SK-N-SH (cell line): ENCODE measurements around the gene TMEM163. TPM values are rescaled to one million over a fixed set of nuclear protein-coding genes. Genes with fewer than 3 reads are reported as not detected.

Experiments
- CTCF ChIA-PET: fragments of 300-600, 350-600 bp; formaldehyde crosslinking; extraction: SDS; loops from one replicate; lab custom pipeline; 2021; lab: Yijun Ruan, JAX
- POLR2A ChIA-PET: fragments of 350-600 bp; sonication (Branson Sonifier 250); formaldehyde crosslinking; extraction: SDS; loops from one replicate; lab custom pipeline; 2020; ENCODE audit warnings: antibody characterized with exemption, inconsistent platforms; lab: Yijun Ruan, JAX
- DNase-seq: peaks from one replicate; pipeline ENCODE4 v3.0.0; 2012
- H2AFZ ChIP-seq: fragments of 200-600 bp; sonication (generic); 2 replicates; pipeline ENCODE4 v1.8.1; 2016; ENCODE audit warnings: antibody characterized with exemption, mild to moderate bottlenecking, low read depth
- H3F3A ChIP-seq: fragments of 200-600 bp; sonication (generic); replicated peaks from 2 replicates; pipeline ENCODE3; 2016; ENCODE audit warnings: antibody characterized with exemption, mild to moderate bottlenecking; ENCODE audit not compliant: insufficient read depth
- H3K27ac ChIP-seq, 2 experiments: fragments of 200-500 bp in 1 of 2; fragments of 200-600 bp in 1 of 2; sonication (Bioruptor generic) in 1 of 2; sonication (generic), shearing (Covaris generic) in 1 of 2; 2 replicates each; pipeline versions ENCODE4 v1.5.1 to v1.6.1; 2014 to 2016; ENCODE audit warnings: low read depth in 2 of 2, inconsistent platforms in 1 of 2, low read length in 1 of 2, mild to moderate bottlenecking in 1 of 2, mixed read lengths in 1 of 2
- H3K27me3 ChIP-seq: fragments of 200-600 bp; sonication (generic), shearing (Covaris generic); 2 replicates; pipeline ENCODE4 v1.6.1; 2016; ENCODE audit warnings: mixed run types; ENCODE audit not compliant: insufficient read depth
- H3K36me3 ChIP-seq, 2 experiments: fragments of 200-500 bp in 1 of 2; fragments of 200-600 bp in 1 of 2; sonication (Bioruptor generic) in 1 of 2; sonication (generic) in 1 of 2; replicated peaks in 1 of 2; 2 replicates each; pipeline versions ENCODE3 to v1.5.1; 2014 to 2016; ENCODE audit warnings: low read length in 1 of 2, mild to moderate bottlenecking in 1 of 2; ENCODE audit not compliant: insufficient read depth in 2 of 2, control insufficient read depth in 1 of 2
- H3K4me1 ChIP-seq, 2 experiments: fragments of 200-500 bp in 1 of 2; fragments of 200-600 bp in 1 of 2; sonication (Bioruptor generic) in 1 of 2; sonication (generic), shearing (Covaris generic) in 1 of 2; 2 replicates each; pipeline versions ENCODE4 v1.5.1 to v1.6.1; 2014 to 2016; ENCODE audit warnings: low read depth in 1 of 2, low read length in 1 of 2, mixed run types in 1 of 2; ENCODE audit not compliant: insufficient read depth in 2 of 2, control insufficient read depth in 1 of 2
- H3K4me2 ChIP-seq: fragments of 200-600 bp; sonication (generic), shearing (Covaris generic); 2 replicates; pipeline ENCODE4 v1.6.1; 2017; ENCODE audit warnings: mixed run types
- H3K4me3 ChIP-seq, 2 experiments: fragments of 200-500 bp in 1 of 2; fragments of 200-600 bp in 1 of 2; sonication (Bioruptor generic) in 1 of 2; sonication (generic), shearing (Covaris generic) in 1 of 2; 2 replicates each; pipeline versions ENCODE4 v1.5.1 to v1.8.1; 2014 to 2016; ENCODE audit warnings: low read depth in 2 of 2, inconsistent platforms in 1 of 2, low read length in 1 of 2, mild to moderate bottlenecking in 1 of 2, mixed read lengths in 1 of 2, moderate library complexity in 1 of 2
- H3K79me2 ChIP-seq: fragments of 200-600 bp; sonication (generic); 2 replicates; pipeline ENCODE4 v1.8.1; 2017; ENCODE audit warnings: mild to moderate bottlenecking; ENCODE audit not compliant: insufficient read depth
- H3K9ac ChIP-seq: fragments of 200-600 bp; sonication (generic); 2 replicates; pipeline ENCODE4 v1.6.1; 2017; ENCODE audit warnings: mixed run types
- H3K9me2 ChIP-seq: fragments of 200-600 bp; sonication (generic); 2 replicates; pipeline ENCODE4 v1.6.1; 2017; ENCODE audit warnings: mixed run types
- H3K9me3 ChIP-seq: fragments of 200-600 bp; sonication (generic); 2 replicates; pipeline ENCODE4 v1.6.1; 2017; ENCODE audit warnings: mixed run types, mild to moderate bottlenecking, moderate library complexity
- H4K20me1 ChIP-seq: fragments of 200-600 bp; sonication (generic); 2 replicates; pipeline ENCODE4 v1.6.1; 2017; ENCODE audit warnings: mild to moderate bottlenecking, mixed run types; ENCODE audit not compliant: insufficient read depth
- EZH2phosphoT487 ChIP-seq: fragments of 200-600 bp; sonication (generic); IDR thresholded peaks from 2 replicates; pipeline ENCODE4 v1.6.1; 2017; ENCODE audit warnings: low read depth, mixed run types, mild to moderate bottlenecking, antibody characterized with exemption, moderate library complexity, borderline replicate concordance
- FOXJ3 ChIP-seq: sonication (generic); formaldehyde crosslinking; IDR thresholded peaks from 2 replicates; pipeline ENCODE4 v1.5.1; 2020; ENCODE audit warnings: mild to moderate bottlenecking, missing genetic modification reagents
- FOXM1 ChIP-seq: IDR thresholded peaks from 2 replicates; pipeline ENCODE4 v1.4.0; 2012; ENCODE audit warnings: low read depth, mild to moderate bottlenecking
- GABPA ChIP-seq: IDR thresholded peaks from 2 replicates; pipeline ENCODE4 v1.4.0; 2012; ENCODE audit warnings: low read depth, mild to moderate bottlenecking
- GATA2 ChIP-seq: sonication (generic); formaldehyde crosslinking; IDR thresholded peaks from 2 replicates; pipeline ENCODE4 v1.5.0; 2020; ENCODE audit warnings: mild to moderate bottlenecking, missing genetic modification reagents
- NFIC ChIP-seq: IDR thresholded peaks from 2 replicates; pipeline ENCODE4 v1.4.0; 2012; ENCODE audit warnings: borderline replicate concordance
- NRF1 ChIP-seq: IDR thresholded peaks from 2 replicates; pipeline ENCODE4 v1.6.1; 2012; ENCODE audit warnings: low read depth, mild to moderate bottlenecking, low read length
- POLR2AphosphoS5 ChIP-seq: IDR thresholded peaks from 2 replicates; pipeline ENCODE4 v1.6.1; 2012; ENCODE audit warnings: low read depth, low read length
- RAD21 ChIP-seq: IDR thresholded peaks from 2 replicates; pipeline ENCODE4 v1.6.1; 2012; ENCODE audit warnings: mild to moderate bottlenecking, low read length
- RXRA ChIP-seq: IDR thresholded peaks from 2 replicates; pipeline ENCODE4 v1.4.0; 2012; ENCODE audit warnings: low read depth, mild to moderate bottlenecking, borderline replicate concordance
- SIN3A ChIP-seq: IDR thresholded peaks from 2 replicates; pipeline ENCODE4 v1.6.1; 2012; ENCODE audit warnings: low read depth, mild to moderate bottlenecking, low read length, moderate library complexity, borderline replicate concordance
- SMC3 ChIP-seq: IDR thresholded peaks from 2 replicates; pipeline ENCODE4 v1.6.1; 2012; ENCODE audit warnings: low read depth, low read length, improper control_type of control experiment
- TAF1 ChIP-seq: IDR thresholded peaks from 2 replicates; pipeline ENCODE4 v1.6.1; 2012; ENCODE audit warnings: low read depth, mild to moderate bottlenecking, low read length, moderate library complexity, borderline replicate concordance
- WGBS: methylation state at CpG from one replicate; pipeline ENCODE4 v1.1.6; 2017; ENCODE audit warnings: low lambda C conversion rate; 5-methylcytosine and 5-hydroxymethylcytosine counted together
- polyA plus RNA-seq, 3 experiments: library from polyadenylated mRNA; depleted of rRNA; stranded (reverse); fragments of >200 nt; gene quantifications; 2 replicates each; pipeline ENCODE4 v1.2.3, GENCODE V29; 2012
- TF ChIP-seq, protein P1 (sequence below): IDR thresholded peaks from 2 replicates; pipeline ENCODE4 v1.4.0; 2012; ENCODE audit warnings: low read depth
- TF ChIP-seq, protein P2 (sequence below): fragments of 150-350 bp; IDR thresholded peaks from 2 replicates; pipeline ENCODE4 v1.6.1; 2017; ENCODE audit warnings: antibody characterized with exemption, low read length, low read depth, borderline replicate concordance
- TF ChIP-seq, protein P3 (sequence below): IDR thresholded peaks from 2 replicates; pipeline ENCODE4; 2012
- TF ChIP-seq, protein P4 (sequence below): IDR thresholded peaks from 2 replicates; pipeline ENCODE4 v1.4.0; 2012; ENCODE audit warnings: low read depth, borderline replicate concordance
- TF ChIP-seq, protein P5 (sequence below): fragments of 150-350 bp; IDR thresholded peaks from 2 replicates; pipeline ENCODE4 v1.6.1; 2016; ENCODE audit warnings: mild to moderate bottlenecking, low read depth, low read length

The TMEM163 gene
- polyA plus RNA-seq, 1 of the 3 experiments (the other 2 are of a cell fraction) = not detected

DNA sequence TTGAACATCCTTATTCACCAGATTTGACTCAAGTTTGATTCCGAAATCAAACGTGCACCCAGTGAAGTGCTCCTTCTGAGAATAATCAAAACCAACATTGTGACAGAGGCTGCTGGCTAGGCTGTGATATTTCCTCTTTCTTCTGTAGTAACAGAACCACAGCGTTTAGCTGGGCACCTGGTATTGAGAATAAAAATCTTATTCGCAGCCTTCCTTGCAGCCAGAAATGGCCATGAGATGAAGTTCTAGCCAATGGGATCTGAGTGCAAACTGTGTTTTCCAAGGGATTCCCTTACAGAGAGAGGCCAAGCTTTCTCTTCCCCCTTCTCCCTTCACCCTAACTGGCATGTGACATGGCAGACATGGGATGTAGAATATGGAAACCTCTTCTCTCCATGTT, 51.7 kb downstream of the TMEM163 start:
- no peak overlapping the region for H3K27ac ChIP-seq
- H3K9ac ChIP-seq = no peak overlapping the region
- TF ChIP-seq RXRA (no peak), SIN3A (no peak), EZH2phosphoT487 (no peak), POLR2AphosphoS5 (no peak), NRF1 (no peak)
- TF ChIP-seq, protein P1, sequence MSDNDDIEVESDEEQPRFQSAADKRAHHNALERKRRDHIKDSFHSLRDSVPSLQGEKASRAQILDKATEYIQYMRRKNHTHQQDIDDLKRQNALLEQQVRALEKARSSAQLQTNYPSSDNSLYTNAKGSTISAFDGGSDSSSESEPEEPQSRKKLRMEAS = no peak
- H3K36me3 ChIP-seq = no peaks in the 10 kb centered on the region
- no peaks in the 10 kb centered on the region for H3K79me2 ChIP-seq
- 47% methylated on average over 4 of the region's 4 CpGs for WGBS
- DNase-seq = no peak
- no peaks in the 10 kb centered on the region for H4K20me1 ChIP-seq
- CTCF ChIA-PET = no interaction called here
- H3F3A ChIP-seq = no peaks in the 10 kb centered on the region
- H2AFZ ChIP-seq = no peak overlapping the region
- POLR2A ChIA-PET = no interaction called here
- H3K4me2 ChIP-seq = no peak overlapping the region
- no peaks in the 10 kb centered on the region for H3K9me2 ChIP-seq
- no peaks in the 10 kb centered on the region; a peak in 1 of 4 replicates for H3K4me1 ChIP-seq
- H3K9me3 ChIP-seq = no peaks in the 10 kb centered on the region
- no peaks in the 10 kb centered on the region for H3K27me3 ChIP-seq
- no peak overlapping the region for H3K4me3 ChIP-seq

DNA sequence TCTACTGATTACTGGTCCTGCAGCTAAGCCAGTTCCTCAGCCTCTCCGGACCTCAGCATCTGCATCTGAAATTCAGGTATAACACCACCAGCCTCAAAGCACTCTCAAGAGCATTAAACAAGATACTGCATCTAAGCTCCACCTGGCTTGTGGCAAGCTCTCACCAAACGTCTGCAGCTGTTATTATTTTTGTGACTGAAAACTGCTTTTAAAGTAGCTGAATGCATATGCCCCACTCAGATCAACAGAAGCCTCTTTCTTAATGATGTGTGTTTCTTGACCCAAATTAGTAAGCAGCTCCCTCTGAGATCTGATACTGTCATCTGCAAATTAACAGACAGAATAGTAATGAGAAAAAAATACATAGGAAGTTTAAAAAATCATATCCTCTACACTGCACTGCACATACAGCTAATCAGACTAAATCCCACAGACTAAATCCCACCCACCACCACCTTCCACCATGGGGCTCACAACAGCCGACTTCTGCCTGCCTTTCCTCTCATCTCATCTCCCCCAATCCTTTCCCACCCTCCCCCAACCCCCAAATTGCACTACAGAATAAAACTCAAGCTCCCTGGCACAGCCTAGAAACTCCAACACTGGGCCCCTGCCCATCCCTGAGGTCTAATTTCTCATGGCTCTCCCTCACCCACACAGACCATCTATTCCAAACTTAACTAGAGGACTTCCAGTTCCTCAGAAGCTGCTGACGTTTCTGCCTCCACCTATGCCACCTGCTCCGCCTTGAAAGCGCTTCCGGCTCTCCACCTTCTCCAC, 52.9 kb downstream of the TMEM163 start:
- no peaks in the 10 kb centered on the region; a peak in 1 of 4 replicates for H3K4me1 ChIP-seq
- no peak for TF ChIP-seq FOXJ3 (CRISPR knock-in tag)
- TF ChIP-seq NFIC = no peak
- TF ChIP-seq, protein P2, sequence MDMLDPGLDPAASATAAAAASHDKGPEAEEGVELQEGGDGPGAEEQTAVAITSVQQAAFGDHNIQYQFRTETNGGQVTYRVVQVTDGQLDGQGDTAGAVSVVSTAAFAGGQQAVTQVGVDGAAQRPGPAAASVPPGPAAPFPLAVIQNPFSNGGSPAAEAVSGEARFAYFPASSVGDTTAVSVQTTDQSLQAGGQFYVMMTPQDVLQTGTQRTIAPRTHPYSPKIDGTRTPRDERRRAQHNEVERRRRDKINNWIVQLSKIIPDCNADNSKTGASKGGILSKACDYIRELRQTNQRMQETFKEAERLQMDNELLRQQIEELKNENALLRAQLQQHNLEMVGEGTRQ = no peak
- TF ChIP-seq GABPA = no peak
- no peak for TF ChIP-seq FOXM1
- no peak for TF ChIP-seq RAD21
- no peak for TF ChIP-seq GATA2 (CRISPR knock-in tag)
- no peak for TF ChIP-seq TAF1
- TF ChIP-seq, protein P3, sequence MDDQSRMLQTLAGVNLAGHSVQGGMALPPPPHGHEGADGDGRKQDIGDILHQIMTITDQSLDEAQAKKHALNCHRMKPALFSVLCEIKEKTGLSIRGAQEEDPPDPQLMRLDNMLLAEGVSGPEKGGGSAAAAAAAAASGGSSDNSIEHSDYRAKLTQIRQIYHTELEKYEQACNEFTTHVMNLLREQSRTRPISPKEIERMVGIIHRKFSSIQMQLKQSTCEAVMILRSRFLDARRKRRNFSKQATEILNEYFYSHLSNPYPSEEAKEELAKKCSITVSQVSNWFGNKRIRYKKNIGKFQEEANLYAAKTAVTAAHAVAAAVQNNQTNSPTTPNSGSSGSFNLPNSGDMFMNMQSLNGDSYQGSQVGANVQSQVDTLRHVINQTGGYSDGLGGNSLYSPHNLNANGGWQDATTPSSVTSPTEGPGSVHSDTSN = no peak
- TF ChIP-seq SMC3 = no peak
- TF ChIP-seq, protein P4, sequence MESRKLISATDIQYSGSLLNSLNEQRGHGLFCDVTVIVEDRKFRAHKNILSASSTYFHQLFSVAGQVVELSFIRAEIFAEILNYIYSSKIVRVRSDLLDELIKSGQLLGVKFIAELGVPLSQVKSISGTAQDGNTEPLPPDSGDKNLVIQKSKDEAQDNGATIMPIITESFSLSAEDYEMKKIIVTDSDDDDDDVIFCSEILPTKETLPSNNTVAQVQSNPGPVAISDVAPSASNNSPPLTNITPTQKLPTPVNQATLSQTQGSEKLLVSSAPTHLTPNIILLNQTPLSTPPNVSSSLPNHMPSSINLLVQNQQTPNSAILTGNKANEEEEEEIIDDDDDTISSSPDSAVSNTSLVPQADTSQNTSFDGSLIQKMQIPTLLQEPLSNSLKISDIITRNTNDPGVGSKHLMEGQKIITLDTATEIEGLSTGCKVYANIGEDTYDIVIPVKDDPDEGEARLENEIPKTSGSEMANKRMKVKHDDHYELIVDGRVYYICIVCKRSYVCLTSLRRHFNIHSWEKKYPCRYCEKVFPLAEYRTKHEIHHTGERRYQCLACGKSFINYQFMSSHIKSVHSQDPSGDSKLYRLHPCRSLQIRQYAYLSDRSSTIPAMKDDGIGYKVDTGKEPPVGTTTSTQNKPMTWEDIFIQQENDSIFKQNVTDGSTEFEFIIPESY = no peak
- TF ChIP-seq, protein P5, sequence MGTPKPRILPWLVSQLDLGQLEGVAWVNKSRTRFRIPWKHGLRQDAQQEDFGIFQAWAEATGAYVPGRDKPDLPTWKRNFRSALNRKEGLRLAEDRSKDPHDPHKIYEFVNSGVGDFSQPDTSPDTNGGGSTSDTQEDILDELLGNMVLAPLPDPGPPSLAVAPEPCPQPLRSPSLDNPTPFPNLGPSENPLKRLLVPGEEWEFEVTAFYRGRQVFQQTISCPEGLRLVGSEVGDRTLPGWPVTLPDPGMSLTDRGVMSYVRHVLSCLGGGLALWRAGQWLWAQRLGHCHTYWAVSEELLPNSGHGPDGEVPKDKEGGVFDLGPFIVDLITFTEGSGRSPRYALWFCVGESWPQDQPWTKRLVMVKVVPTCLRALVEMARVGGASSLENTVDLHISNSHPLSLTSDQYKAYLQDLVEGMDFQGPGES = no peak
- H3K4me3 ChIP-seq = no peak overlapping the region
- DNase-seq = no peak
- POLR2A ChIA-PET = no interaction called here
- H3K27ac ChIP-seq = no peak overlapping the region
- CTCF ChIA-PET = interaction anchor here (1.0 to 1.2 kb wide), 2 partner anchors 9 to 531 kb away, joined by 3 read pairs; no protein-coding TSS in a partner anchor
- no peaks in the 10 kb centered on the region for H3K9me3 ChIP-seq
- no peak overlapping the region for H3K9ac ChIP-seq
- no peaks in the 10 kb centered on the region for H3F3A ChIP-seq
- no peaks in the 10 kb centered on the region for H3K9me2 ChIP-seq
- H2AFZ ChIP-seq = no peak overlapping the region
- no peaks in the 10 kb centered on the region for H3K27me3 ChIP-seq
- no peaks in the 10 kb centered on the region for H3K36me3 ChIP-seq
- WGBS = 33% methylated on average over 6 of the region's 7 CpGs
- no peak overlapping the region for H3K4me2 ChIP-seq
- no peaks in the 10 kb centered on the region for H4K20me1 ChIP-seq
- H3K79me2 ChIP-seq = no peaks in the 10 kb centered on the region
